Suprapubic skin (tissue), 4 donors: ENCODE measurements around the gene ZNF155. TPM values are rescaled to one million over a fixed set of nuclear protein-coding genes. Genes with fewer than 3 reads are reported as not detected.

Source experiments
- DNase-seq, 2 donors: peaks; one replicate each; pipeline ENCODE4 v3.0.0-alpha.2; 2019; ENCODE audit warnings: low spot score in 2 of 2
- H3K27ac ChIP-seq: fragments of 200-600 bp; sonication (generic); one replicate; pipeline ENCODE4 v1.5.1; 2019
- H3K27me3 ChIP-seq: fragments of 200-600 bp; sonication (generic); one replicate; pipeline ENCODE4 v1.5.1; 2019
- H3K36me3 ChIP-seq: fragments of 200-600 bp; sonication (generic); one replicate; pipeline ENCODE4 v1.5.1; 2019
- H3K4me1 ChIP-seq: fragments of 200-600 bp; sonication (generic); one replicate; pipeline ENCODE4 v1.5.1; 2019
- H3K4me3 ChIP-seq: fragments of 200-600 bp; sonication (generic); one replicate; pipeline ENCODE4 v1.5.1; 2019; ENCODE audit warnings: mild to moderate bottlenecking
- H3K9me3 ChIP-seq: fragments of 200-600 bp; sonication (generic); one replicate; pipeline ENCODE4 v1.5.1; 2019
- CTCF ChIP-seq, 2 donors: fragments of 200-600 bp in 1 of 2; fragments of 450-650 bp in 1 of 2; sonication (generic) in 1 of 2; IDR thresholded peaks; one replicate each; pipeline ENCODE4 v1.5.1; 2016 to 2019; ENCODE audit warnings: antibody characterized with exemption in 2 of 2, mild to moderate bottlenecking in 1 of 2, moderate library complexity in 1 of 2
- EP300 ChIP-seq: sonication (generic); formaldehyde crosslinking; IDR thresholded peaks from one replicate; pipeline ENCODE4 v1.6.1; 2017; ENCODE audit warnings: antibody characterized with exemption
- POLR2A ChIP-seq, 2 donors: fragments of 450-650 bp; IDR thresholded peaks; one replicate each; pipeline ENCODE4 v1.6.1; 2017; ENCODE audit warnings: antibody characterized with exemption in 2 of 2, mild to moderate bottlenecking in 2 of 2, moderate library complexity in 2 of 2
- POLR2AphosphoS5 ChIP-seq, 3 donors: sonication (generic); formaldehyde crosslinking; IDR thresholded peaks; one replicate each; pipeline ENCODE4 v1.6.1; 2017; ENCODE audit warnings: antibody characterized with exemption in 3 of 3
- WGBS: methylation state at CpG from one replicate; pipeline ENCODE4 v1.1.5; 2018; 5-methylcytosine and 5-hydroxymethylcytosine counted together
- total RNA-seq, 4 donors: library from RNA; depleted of rRNA; stranded (reverse); fragments of >200 nt; gene quantifications; one replicate each; pipeline ENCODE4 v1.1.0, GENCODE V29; 2016

ZNF155 gene
- total RNA-seq, result 1 to 10 TPM; 2.2 to 10.0 (median 8.0) TPM

- 1% methylated on average over 19 of the region's 40 CpGs for WGBS
- H3K27me3 ChIP-seq, result no peaks in the 10 kb centered on the region
- H3K27ac ChIP-seq, result peak within 1 kb of the TSS; percentile 58
- TF ChIP-seq CTCF (IDR thresholded peaks at IDR 0.05), result no peak
- peak in 1 of 3 donors; percentile 11 for TF ChIP-seq POLR2AphosphoS5 (IDR thresholded peaks at IDR 0.05)
- H3K4me3 ChIP-seq, result peak within 1 kb of the TSS; percentile 77
- H3K4me1 ChIP-seq, result peaks cover 9% of the 10 kb centered on the region
- DNase-seq, result peak; percentile 94 to 95
- H3K36me3 ChIP-seq, result peaks cover 6% of the 10 kb centered on the region
- H3K9me3 ChIP-seq, result peaks cover 13% of the 10 kb centered on the region
These were observed at the start of gene ZNF155 for GRCh38 chr19:43983912-43984686. ZNF155 (plus strand) TSS chr19:43984188; CDS start chr19:43988544, 4,356 bp downstream.

DNA sequence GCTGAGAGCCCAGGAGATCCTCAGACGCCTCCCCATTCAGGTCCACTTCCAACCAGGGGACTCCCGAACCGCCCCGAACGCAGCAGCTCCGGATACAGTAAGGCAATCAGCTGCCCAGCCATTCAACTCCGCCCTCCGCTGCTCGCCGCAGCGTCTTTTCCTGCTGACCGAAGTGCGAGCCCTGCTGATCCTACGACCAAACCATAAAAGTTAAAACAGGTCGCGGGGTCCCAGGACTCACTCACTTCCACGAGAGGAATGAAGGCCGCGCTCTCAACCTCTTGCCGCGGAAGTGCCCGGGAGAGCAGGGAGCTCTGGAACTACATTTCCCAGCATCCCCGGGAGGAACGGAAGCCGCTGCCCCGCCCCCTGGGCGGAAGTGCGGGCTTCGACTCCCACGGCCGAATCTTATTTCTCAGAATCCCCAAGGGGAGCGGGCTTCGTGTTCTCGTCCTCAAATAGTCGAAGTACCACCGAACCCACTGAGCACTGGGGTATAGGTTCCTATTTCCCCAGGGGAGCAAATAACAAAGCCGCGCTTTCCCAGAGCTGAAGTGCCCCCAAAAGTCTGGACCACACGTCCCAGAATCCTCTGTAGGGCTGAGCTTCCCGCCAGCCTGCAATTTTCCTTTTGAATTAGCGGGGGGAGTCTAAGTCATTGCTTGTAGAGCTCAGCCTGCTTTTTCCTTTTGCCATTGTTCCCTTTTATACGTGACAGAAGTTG is 48.8 kb upstream of the ZNF155 start, which contains the start of gene ZNF45:
Gene ZNF45, minus strand, starts transcription at position 298 of the 724 bp plus-strand sequence. CDS start 13,097 bp downstream, outside the sequence.
- TF ChIP-seq POLR2A (IDR thresholded peaks at IDR 0.05) (no peak), CTCF (IDR thresholded peaks at IDR 0.05) (no peak), EP300 (no peak), POLR2AphosphoS5 (IDR thresholded peaks at IDR 0.05) (no peak)
- H3K27me3 ChIP-seq, result no peaks in the 10 kb centered on the region
- DNase-seq, result peak; percentile 89 to 92
- peaks cover 24% of the 10 kb centered on the region for H3K4me1 ChIP-seq
- peak within 1 kb of the TSS; percentile 74 for H3K4me3 ChIP-seq
- peak within 1 kb of the TSS; percentile 85 for H3K27ac ChIP-seq
- peaks cover 27% of the 10 kb centered on the region for H3K36me3 ChIP-seq
- WGBS, result 2% methylated on average over 26 of the region's 42 CpGs
- no peaks in the 10 kb centered on the region for H3K9me3 ChIP-seq

GRCh38 chr19:43936188-43936587 is 47.8 kb upstream of the ZNF155 start:
- no peak overlapping the region for H3K27ac ChIP-seq
- WGBS, result 55% methylated on average over 5 of the region's 5 CpGs
- no peak for DNase-seq
- TF ChIP-seq CTCF (IDR thresholded peaks at IDR 0.05) (no peak), POLR2A (IDR thresholded peaks at IDR 0.05) (no peak), POLR2AphosphoS5 (IDR thresholded peaks at IDR 0.05) (no peak), EP300 (no peak)
- H3K27me3 ChIP-seq, result no peaks in the 10 kb centered on the region
- H3K4me1 ChIP-seq, result peaks cover 24% of the 10 kb centered on the region
- peaks cover 17% of the 10 kb centered on the region for H3K36me3 ChIP-seq
- H3K4me3 ChIP-seq, result no peak overlapping the region
- H3K9me3 ChIP-seq, result no peaks in the 10 kb centered on the region

DNA sequence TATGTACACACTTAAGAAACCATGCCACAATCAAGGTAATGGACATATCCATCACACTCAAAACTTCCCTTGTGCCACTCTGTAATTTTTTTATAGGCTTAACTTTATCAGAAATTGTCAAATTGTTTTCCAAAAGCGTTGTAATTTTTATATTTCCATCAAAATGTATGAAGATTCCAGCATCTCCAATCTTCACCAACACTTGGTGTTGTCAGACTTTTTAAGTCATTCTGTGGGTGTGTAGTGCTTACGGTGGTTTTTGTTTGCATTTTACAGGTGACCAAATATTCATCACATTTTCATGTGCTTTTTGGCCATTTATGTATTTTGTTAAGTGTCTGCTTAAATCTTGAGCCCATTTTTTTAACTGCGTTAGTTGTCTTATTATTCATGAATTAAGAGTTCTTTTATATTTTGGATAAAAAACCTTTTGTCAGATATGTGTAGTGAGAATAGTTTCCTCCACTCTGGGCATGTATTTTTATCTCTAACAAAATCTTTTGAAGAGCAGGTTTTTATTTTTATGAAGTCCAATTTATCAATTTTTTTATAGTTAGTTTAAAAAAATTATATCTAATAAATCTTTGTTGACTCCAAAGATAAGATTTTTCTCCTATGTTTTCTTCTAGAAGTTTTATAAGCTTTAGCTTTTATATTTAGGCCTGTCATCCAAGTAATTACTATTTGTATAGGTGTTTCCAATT is 44.3 kb upstream of the ZNF155 start:
- H3K36me3 ChIP-seq, result no peaks in the 10 kb centered on the region
- H3K27ac ChIP-seq, result no peak overlapping the region
- H3K27me3 ChIP-seq, result no peaks in the 10 kb centered on the region
- H3K9me3 ChIP-seq, result no peaks in the 10 kb centered on the region
- TF ChIP-seq POLR2AphosphoS5 (IDR thresholded peaks at IDR 0.05), result no peak
- no peak for TF ChIP-seq EP300
- no peak for TF ChIP-seq CTCF (IDR thresholded peaks at IDR 0.05)
- no peak for TF ChIP-seq POLR2A (IDR thresholded peaks at IDR 0.05)
- peaks cover 7% of the 10 kb centered on the region for H3K4me1 ChIP-seq
- H3K4me3 ChIP-seq, result no peak overlapping the region
- WGBS, result 76% methylated on average over 3 of the region's 3 CpGs
- DNase-seq, result no peak
